ACHN (cell line): ENCODE data around the gene CKB.
A peak's percentile ranks its signal among the peaks of the same experiment; 100 is the strongest.

Experiments used
- DNase-seq: peaks from one replicate; pipeline ENCODE4 v3.0.0-alpha.2; 2015
- in situ Hi-C: cut with HindIII; loops from 2 replicates; pipeline ENCODE4 v1.10.0; 2017; ENCODE audit warnings: low sequenced_read_pairs, low pct_ligation_motif_present, low pct_unique_long_range_greater_than_20kb

CKB gene

GRCh38 chr14:103502877-103503276, 19.8 kb downstream of the CKB start:
- DNase-seq = no peak
- in situ Hi-C loops = no loop called here

- DNase-seq = no peak
- in situ Hi-C loops = no loop called here
Observed at GRCh38 chr14:103501921-103502669, 20.5 kb downstream of the CKB start.

GRCh38 chr14:103501041-103501870, 21.4 kb downstream of the CKB start:
- in situ Hi-C loops = no loop called here
- DNase-seq = no peak

- peak; percentile 73 for DNase-seq
- in situ Hi-C loops = no loop called here
Observed at GRCh38 chr14:103500148-103500990, 22.3 kb downstream of the CKB start.

GRCh38 chr14:103499709-103500108, 22.9 kb downstream of the CKB start:
- in situ Hi-C loops = no loop called here
- DNase-seq = no peak

- in situ Hi-C loops = no loop called here
Observed at GRCh38 chr14:103496776-103497175, 25.9 kb downstream of the CKB start.

GRCh38 chr14:103495854-103496253, 26.8 kb downstream of the CKB start:
- in situ Hi-C loops = no loop called here
- no peak for DNase-seq

More at GRCh38 chr14:103496776-103497175, 25.9 kb downstream of the CKB start:
- DNase-seq = no peak

GRCh38 chr14:103492156-103492925, 30.3 kb downstream of the CKB start:
- in situ Hi-C loops = no loop called here

GRCh38 chr14:103491691-103492090, 30.9 kb downstream of the CKB start:
- in situ Hi-C loops = no loop called here
- no peak for DNase-seq

More at GRCh38 chr14:103492156-103492925, 30.3 kb downstream of the CKB start:
- no peak for DNase-seq

- no peak for DNase-seq
- in situ Hi-C loops = no loop called here
Observed at GRCh38 chr14:103489621-103490020, 33.0 kb downstream of the CKB start.

GRCh38 chr14:103488960-103489359, 33.7 kb downstream of the CKB start:
- no peak for DNase-seq
- in situ Hi-C loops = no loop called here

- in situ Hi-C loops = no loop called here
- DNase-seq = no peak
Observed at GRCh38 chr14:103488071-103488470, 34.6 kb downstream of the CKB start.

GRCh38 chr14:103485504-103485903, 37.1 kb downstream of the CKB start:
- in situ Hi-C loops = no loop called here
- no peak for DNase-seq

- no peak for DNase-seq
- in situ Hi-C loops = no loop called here
Observed at GRCh38 chr14:103483600-103483999, 39.0 kb downstream of the CKB start.

- in situ Hi-C loops = no loop called here
- DNase-seq = no peak
Observed at GRCh38 chr14:103480595-103480994, 42.0 kb downstream of the CKB start.

- in situ Hi-C loops = no loop called here
- DNase-seq = no peak
Observed at GRCh38 chr14:103476631-103477030, 46.0 kb downstream of the CKB start.

GRCh38 chr14:103476065-103476464, 46.6 kb downstream of the CKB start:
- no peak for DNase-seq
- in situ Hi-C loops = no loop called here

GRCh38 chr14:103474893-103475292, 47.7 kb downstream of the CKB start:
- no peak for DNase-seq
- in situ Hi-C loops = no loop called here
